Psoas muscle (tissue), 8 donors: ENCODE measurements around the gene ZDHHC19. TPM values are rescaled to one million over a fixed set of nuclear protein-coding genes. Genes with fewer than 3 reads are reported as not detected.
A peak's percentile ranks its signal among the peaks of the same experiment; 100 is the strongest.

Experiments used
- ATAC-seq, 4 donors: fragments of 200-7000 bp; cut with Tn5 transposase; one replicate each; pipeline ENCODE4 v1.9.1; 2020; ENCODE audit warnings: moderate library complexity in 3 of 4, mild to moderate bottlenecking in 2 of 4
- DNase-seq, 2 donors: peaks; one replicate each; pipeline ENCODE4 v3.0.0-alpha.2; 2020
- H3K27ac ChIP-seq: fragments of 200-600 bp; one replicate; pipeline ENCODE4 v1.8.0; 2022
- H3K27me3 ChIP-seq, 3 donors: fragments of 200-600 bp in 1 of 3; one replicate each; pipeline versions ENCODE4 v1.6.1 to v1.8.0; 2013 to 2022; ENCODE audit warnings: low read length in 2 of 3, mild to moderate bottlenecking in 2 of 3, moderate library complexity in 1 of 3; ENCODE audit not compliant: insufficient read depth in 3 of 3
- H3K36me3 ChIP-seq, 2 donors: fragments of 200-600 bp in 1 of 2; one replicate each; pipeline versions ENCODE4 v1.6.1 to v1.8.0; 2013 to 2022; ENCODE audit warnings: low read depth in 1 of 2, mild to moderate bottlenecking in 1 of 2, moderate library complexity in 1 of 2; ENCODE audit not compliant: insufficient read depth in 1 of 2
- H3K4me1 ChIP-seq: fragments of 200-600 bp; one replicate; pipeline ENCODE4 v1.8.0; 2022
- H3K4me3 ChIP-seq: fragments of 200-600 bp; one replicate; pipeline ENCODE4 v1.8.0; 2022; ENCODE audit warnings: mild to moderate bottlenecking
- H3K9me3 ChIP-seq: fragments of 200-600 bp; one replicate; pipeline ENCODE4 v1.8.0; 2022
- CTCF ChIP-seq: fragments of 200-600 bp; IDR thresholded peaks from one replicate; pipeline ENCODE4 v1.8.0; 2022; ENCODE audit warnings: antibody characterized with exemption
- WGBS, 3 donors: extraction: QIAGEN DNeasy Blood & Tissue Kit; methylation state at CpG; one replicate each; pipeline versions ENCODE4 v1.1.6 to v1.1.7; 2013; 5-methylcytosine and 5-hydroxymethylcytosine counted together
- intact Hi-C, 2 donors: fragments of 100-400 bp; cut with DNase I; formaldehyde crosslinking; loops; one replicate each; pipeline versions ENCODE4 v1.11.0 to v1.14.2; 2022
- polyA plus RNA-seq, 3 donors: library from polyadenylated mRNA; stranded (reverse); fragments of 200-250 nt; gene quantifications; one replicate each; pipeline ENCODE4 v1.2.3, GENCODE V29; 2013
- total RNA-seq, 4 donors: library from RNA; stranded (reverse); fragmentation: NEBNext Ultra II Directional in 2 of 4; extraction: Animal tissue kit (Norgen Biotek cat#: 25700) in 2 of 4; gene quantifications; one replicate each; pipeline versions ENCODE4 v1.2.1 to v1.2.4, GENCODE V29; 2021 to 2023
- donor health status: healthy with polysubstance abuse.
- donor health status: DM: no; HTN: no; CAD: no; lungs with moderate emphysema.
- donor health status: Bipolar disorder and iron deficiency.
- donor health status: healthy.
- donor health status: DM: yes; HTN: yes; CAD: no.
- donor health status: DM: no; HTN: no; CAD: no.
- donor health status: DM: no; HTN: no; CAD: no.
- donor health status: DM: yes; HTN: yes; CAD: no.

Gene ZDHHC19
- total and polyA plus RNA-seq, 7 donors, result 0.25 to 1.1 (median 0.38) TPM; not detected in 2

GRCh38 chr3:196194542-196194915 lies 16.7 kb downstream of the ZDHHC19 start:
- intact Hi-C loops, result no loop called here
- Histone ChIP-seq H3K27ac (no peak overlapping the region), H3K4me3 (no peak overlapping the region), H3K9me3 (no peaks in the 10 kb centered on the region), H3K27me3 (no peaks in the 10 kb centered on the region), H3K4me1 (peaks cover 11% of the 10 kb centered on the region), H3K36me3 (no peaks in the 10 kb centered on the region)
- DNase-seq, result peak in 1 of 2 donors; percentile 44
- no peak for TF ChIP-seq CTCF
- 85 to 94% (median 92%) methylated on average over 5 of the region's 5 CpGs for WGBS, 3 donors
- no peak for ATAC-seq

GRCh38 chr3:196193736-196194541 lies 17.3 kb downstream of the ZDHHC19 start:
- no peak overlapping the region for H3K4me3 ChIP-seq
- no peaks in the 10 kb centered on the region for H3K27me3 ChIP-seq
- H3K27ac ChIP-seq, result peak overlapping the region; percentile 16
- H3K4me1 ChIP-seq, result peaks cover 11% of the 10 kb centered on the region
- no peak for TF ChIP-seq CTCF
- no peaks in the 10 kb centered on the region for H3K36me3 ChIP-seq
- 55 to 73% (median 61%) methylated on average over 13 of the region's 13 CpGs for WGBS, 3 donors
- H3K9me3 ChIP-seq, result no peaks in the 10 kb centered on the region
- ATAC-seq (no peak), DNase-seq (peak; percentile 39 to 54)
- intact Hi-C loops, result no loop called here

- DNase-seq, result peak in 1 of 2 donors; percentile 14
- H3K4me3 ChIP-seq, result no peak overlapping the region
- H3K27me3 ChIP-seq, result no peaks in the 10 kb centered on the region
- TF ChIP-seq CTCF, result no peak
- no peak for ATAC-seq
- intact Hi-C loops, result no loop called here
- H3K4me1 ChIP-seq, result peaks cover 11% of the 10 kb centered on the region
- H3K27ac ChIP-seq, result peak overlapping the region; percentile 81
- H3K36me3 ChIP-seq, result no peaks in the 10 kb centered on the region
- WGBS, 3 donors, result 48 to 56% (median 50%) methylated on average over 15 of the region's 15 CpGs
- H3K9me3 ChIP-seq, result no peaks in the 10 kb centered on the region
Measured at GRCh38 chr3:196193133-196193735, 18.0 kb downstream of the ZDHHC19 start.

DNA sequence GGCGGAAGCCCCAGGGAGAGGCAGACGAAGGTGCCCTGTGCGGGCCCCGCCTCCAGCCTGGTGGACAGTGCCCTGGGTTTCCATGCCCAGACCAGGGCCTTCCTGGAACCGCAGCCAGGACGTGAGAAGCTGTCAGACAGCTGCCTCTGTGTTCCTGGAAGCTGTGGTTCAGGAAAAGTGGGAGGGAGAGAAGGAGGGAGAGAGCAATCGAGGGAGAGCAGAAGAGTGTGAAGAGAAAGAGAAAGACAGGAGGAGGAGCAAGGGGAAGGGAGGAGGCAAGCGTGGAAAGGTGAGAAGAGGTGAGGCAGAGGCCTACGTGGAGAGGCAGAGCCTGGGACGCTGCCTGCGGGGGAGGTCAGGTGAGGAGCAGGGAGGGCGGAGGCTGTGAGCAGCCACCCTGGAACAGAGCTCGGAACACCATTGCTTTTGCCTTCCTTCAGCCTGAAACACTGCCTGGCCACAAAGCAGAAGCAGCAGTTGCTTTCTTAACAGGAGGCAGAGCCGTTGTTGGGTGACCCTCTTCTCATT lies 18.6 kb downstream of the ZDHHC19 start:
- no peaks in the 10 kb centered on the region for H3K9me3 ChIP-seq
- 20 to 31% (median 23%) methylated on average over 14 of the region's 14 CpGs for WGBS, 3 donors
- H3K4me3 ChIP-seq, result no peak overlapping the region
- DNase-seq, result peak; percentile 48 to 77
- no peak for TF ChIP-seq CTCF
- H3K27ac ChIP-seq, result peak overlapping the region; percentile 81
- ATAC-seq, result peak; percentile 72 to 90 (median 87)
- no peaks in the 10 kb centered on the region for H3K36me3 ChIP-seq
- intact Hi-C loops, result no loop called here
- H3K27me3 ChIP-seq, result no peaks in the 10 kb centered on the region
- peaks cover 11% of the 10 kb centered on the region for H3K4me1 ChIP-seq
